ENCODE measurements around the gene THSD4.

GRCh38 chr15:71821547-71822129 is 706.4 kb downstream of the THSD4 start:
- TF ChIP-seq POLR2A (IDR thresholded peaks at IDR 0.05) (no peak), CTCF (IDR thresholded peaks at IDR 0.05) (no peak), EP300 (IDR thresholded peaks at IDR 0.05) (no peak), POLR2AphosphoS5 (IDR thresholded peaks at IDR 0.05) (no peak)

All from upper lobe of left lung (tissue), 4 donors.